CD4-positive, alpha-beta T cell treated with Interleukin-15 for 1 hour (primary cell): ENCODE data around the gene CYTH2.
"Not testable (repeated sequence)": the region's sequence is repeated elsewhere in the genome, so short reads cannot be mapped to it uniquely, and the experiment has no call there.

Experiments used
- DNase-seq: peaks from one replicate; pipeline ENCODE4 v3.0.0-alpha.2; 2020

The CYTH2 gene

DNA sequence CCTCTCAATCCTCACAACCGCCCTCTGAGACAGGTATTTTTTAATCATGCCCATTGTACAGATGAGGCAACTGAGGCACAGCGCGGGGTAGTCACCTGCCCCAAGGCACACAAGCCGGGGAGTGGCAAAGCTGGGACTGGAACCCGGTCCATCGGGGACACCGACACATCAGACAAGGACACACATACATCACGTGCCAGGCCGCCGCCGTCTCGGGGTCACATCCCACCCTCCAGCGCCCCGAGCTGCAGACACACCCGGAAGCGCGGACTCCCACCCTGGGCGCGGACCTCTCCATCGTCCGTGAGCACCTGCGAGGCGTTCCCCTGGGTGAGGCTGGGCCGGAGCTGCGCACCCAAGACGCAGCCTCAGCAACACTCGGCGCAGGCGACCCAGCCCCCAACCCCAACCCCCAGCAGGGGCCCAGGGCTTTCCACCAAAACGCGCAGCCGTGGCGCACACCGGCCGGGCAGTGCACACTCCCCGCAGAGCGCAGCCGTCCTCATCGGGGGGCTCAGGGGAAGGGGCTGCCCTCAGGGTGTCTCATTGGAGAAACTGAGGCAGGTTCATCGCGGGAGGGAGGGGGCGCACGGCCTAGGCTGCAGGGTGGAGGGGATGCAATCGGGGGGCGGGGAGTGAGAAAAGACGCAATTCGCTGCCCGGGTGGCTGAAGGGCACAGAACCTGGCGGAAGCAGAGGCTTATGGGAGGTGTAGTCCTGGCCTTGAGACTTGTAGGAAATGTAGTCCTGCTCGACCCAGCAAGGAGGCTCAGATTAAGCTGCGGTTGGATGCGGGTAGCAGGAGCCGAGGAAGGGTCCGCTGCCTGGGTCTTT lies 44.3 kb downstream of the CYTH2 start:
- peak; percentile 78 for DNase-seq

DNA sequence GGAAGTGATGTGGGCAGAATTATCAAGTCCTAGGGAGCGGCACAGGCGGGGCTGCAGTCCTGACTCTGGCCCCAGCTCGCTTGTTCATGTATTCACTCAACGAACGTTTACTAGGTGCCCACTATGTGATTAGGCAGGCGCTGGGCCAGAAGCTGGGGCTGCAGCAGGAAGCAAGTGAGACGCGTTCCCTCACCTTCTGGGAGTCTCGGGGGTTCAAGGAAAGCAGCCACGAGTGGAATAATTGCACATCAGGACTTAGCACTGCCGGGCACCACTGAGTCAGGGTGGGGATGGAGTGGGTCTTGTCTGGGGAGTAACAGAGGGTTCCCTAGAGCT lies 44.9 kb downstream of the CYTH2 start:
- no peak for DNase-seq

DNA sequence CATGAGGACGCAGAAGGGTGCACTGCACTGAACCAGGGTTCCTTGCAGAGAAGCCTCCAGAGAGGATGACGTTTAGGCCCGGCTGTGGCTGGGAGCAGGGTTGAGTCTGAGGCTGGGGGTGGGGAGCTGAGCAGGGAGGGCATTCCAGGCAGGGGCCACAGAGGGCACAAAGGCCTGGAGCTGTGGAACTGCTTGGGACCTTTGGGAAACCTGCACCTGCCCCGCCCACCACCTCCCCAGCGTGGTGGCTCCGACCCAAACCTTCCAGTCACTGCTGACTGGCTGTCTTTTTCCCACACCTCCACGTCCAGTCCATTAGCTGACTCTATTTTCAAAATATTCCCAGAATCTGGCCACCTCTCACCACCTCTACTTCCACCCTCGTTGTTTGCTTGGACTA lies 47.4 kb downstream of the CYTH2 start:
- no peak for DNase-seq

DNA sequence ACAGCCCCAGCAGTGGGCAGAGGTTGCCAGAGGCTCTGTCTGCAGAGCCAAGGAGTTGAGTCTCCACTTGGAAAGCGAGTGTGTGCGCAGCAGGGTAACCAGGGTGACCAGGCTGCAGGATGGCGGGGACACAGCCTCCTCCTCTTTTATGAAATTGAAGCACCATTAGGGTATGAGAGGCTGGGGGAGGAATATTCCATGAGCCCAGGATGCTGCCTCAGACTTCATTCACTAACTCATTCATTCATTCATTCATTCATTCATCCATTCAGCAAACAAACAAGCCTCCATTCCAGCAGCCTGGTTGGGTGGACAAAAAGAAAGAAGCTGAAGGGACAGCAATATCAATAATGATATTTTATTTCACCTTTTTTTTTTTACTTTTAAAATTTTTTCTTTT lies 49.0 kb downstream of the CYTH2 start:
- DNase-seq = no peak

DNA sequence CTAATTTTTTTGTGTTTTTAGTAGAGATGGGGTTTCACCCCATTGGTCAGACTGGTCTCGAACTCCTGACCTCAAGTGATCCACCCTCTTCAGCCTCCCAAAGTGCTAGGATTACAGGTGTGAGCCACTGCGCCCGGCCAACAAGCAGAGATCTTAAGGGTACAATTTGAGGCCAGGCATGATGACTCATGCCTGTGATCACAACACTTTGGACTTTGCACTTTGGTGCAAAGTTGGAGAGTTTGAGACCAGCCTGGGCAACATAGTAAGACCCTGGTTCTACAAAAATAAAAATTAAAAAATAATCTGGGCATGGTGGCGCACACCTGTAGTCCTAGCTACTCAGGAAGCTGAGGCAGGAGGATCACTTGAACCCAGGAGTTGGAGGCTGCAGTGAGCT lies 50.3 kb downstream of the CYTH2 start:
- DNase-seq = not testable (repeated sequence)

DNA sequence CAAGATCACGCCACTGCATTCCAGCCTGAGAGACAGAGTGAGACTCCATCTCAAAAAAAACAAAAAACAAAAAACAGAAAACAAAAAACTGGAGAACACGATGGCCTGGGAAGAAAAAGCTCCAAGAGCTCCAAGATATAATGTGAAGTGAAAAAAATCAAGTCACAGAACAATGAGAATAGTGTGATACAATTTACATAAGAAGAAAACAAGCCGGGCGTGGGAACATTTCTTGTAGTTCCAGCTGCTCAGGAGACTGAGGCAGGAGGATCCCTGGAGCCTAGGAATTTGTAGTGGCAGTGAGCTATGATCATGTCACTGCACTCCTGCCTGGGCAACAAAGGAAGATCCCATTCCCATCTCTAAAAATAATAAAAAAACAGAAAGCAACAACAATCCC lies 51.0 kb downstream of the CYTH2 start:
- no peak for DNase-seq

DNA sequence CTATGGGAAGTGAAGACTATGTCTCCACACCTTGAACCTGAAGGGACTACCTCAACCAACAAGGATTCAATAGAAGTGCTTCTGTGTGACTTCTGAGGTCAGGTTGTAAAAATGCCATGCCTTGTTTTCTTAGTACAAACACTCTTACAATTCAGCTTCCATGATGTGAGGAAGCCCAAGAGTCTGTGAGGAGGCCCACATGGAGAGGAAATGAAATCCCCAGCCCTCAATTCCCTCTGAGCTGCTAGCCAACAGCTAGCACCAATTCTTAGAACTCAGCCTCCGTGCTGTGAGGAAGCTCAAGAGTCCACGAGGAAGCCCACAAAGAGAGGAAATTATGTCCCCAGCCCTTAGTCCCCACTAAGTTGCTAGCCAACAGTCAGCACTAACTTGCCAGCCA lies 55.1 kb downstream of the CYTH2 start:
- DNase-seq = no peak

DNA sequence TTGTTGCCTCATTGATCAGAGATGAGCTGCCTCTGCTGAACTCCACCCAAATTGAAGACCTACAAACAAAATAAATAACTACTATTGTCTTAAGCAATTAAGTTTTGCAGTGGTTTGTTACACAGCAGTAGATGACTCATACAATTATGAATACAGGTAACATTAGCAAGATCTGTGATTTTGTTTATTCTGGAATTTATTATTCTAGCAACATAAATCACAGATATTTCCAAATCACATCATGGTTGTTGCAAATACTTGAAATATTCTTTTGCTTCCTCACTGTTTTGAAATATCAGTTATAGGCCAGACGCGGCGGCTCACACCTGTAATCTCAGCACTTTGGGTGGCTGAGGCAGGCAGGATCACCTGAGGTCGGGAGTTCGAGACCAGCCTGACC lies 55.6 kb downstream of the CYTH2 start:
- no peak for DNase-seq

DNA sequence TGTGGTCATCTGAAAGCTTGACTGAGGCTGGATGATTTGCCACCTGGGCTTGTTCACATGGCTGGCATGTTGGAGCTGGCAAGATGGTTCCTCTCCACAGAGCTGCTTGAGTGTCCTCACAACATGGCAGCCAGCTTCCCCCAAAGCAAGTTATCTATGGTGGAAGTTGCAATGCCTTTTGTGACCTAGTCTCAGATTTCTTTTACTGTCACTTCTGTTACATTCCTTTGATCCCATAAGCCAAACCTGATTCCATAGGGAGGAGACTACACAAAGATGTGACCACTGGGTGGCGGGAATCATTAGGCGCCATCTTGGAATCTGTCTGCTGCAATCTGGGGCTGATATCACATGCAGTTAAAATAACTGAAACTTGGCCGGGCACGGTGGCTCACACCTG lies 60.0 kb downstream of the CYTH2 start:
- DNase-seq = no peak

DNA sequence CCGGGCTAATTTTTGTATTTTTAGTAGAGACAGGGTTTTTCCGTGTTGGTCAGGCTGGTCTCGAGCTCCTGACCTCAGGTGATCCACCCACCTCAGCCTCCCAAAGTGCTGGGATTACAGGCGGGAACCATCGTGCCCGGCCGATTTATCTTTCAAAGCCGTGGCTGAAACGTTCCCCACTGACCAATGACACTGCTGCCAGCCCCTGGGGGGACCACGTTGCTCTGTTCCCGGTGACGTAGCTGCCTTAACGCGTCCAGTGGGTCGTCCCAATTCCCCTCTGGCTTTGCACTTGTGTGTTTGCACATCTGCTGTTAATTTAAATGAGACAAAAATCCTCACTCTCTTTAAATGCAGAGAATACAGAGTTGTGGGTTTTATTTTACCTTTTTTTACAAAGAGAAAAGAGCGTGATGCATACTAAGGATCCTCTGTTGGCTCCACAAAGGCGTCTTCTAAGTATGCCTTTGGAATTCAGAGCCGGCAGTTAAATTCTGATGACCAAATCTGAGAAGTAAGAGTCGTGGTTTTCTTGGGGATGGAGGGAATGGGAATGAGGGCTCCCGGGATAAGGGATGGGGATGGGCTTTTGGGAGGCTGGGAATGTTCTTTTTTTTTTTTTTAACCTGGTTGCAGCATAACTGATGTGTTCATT lies 61.0 kb downstream of the CYTH2 start:
- no peak for DNase-seq

DNA sequence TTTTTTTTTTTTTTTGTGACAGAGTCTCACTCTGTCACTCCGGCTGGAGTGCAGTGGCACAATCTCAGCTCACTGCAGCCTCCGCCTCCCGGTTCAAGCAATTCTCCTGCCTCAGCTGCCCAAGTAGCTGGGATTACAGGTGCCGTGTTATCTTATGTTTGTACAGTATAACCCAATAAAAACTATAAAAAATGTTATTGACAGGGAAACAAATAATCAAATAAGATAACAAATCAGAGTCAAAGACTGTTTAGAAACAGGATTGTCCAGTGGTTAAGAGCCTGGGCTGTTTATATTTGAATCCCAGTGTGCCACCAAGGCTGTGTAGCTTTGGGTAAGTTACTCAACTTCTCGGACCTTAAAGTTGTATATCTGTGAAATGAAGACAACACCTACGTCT lies 61.6 kb downstream of the CYTH2 start:
- no peak for DNase-seq
